HepG2 (cell line): ENCODE measurements around the gene DPM2. TPM values are rescaled to one million over a fixed set of nuclear protein-coding genes. Genes with fewer than 3 reads are reported as not detected.

ENCODE experiments used
- ATAC-seq: fragments of 200-7000 bp; cut with Tn5 transposase; 3 replicates; pipeline ENCODE4 v1.9.1; 2020; ENCODE audit warnings: mild to moderate bottlenecking, moderate library complexity
- BruUV-seq: library from RNA; stranded (reverse); fragments of 400-500 nt; replicated peaks from 2 replicates; lab custom pipeline; 2021; lab: Mats Ljungman, UMichigan
- CTCF ChIA-PET: fragments of 300-600 bp; formaldehyde crosslinking; extraction: SDS; loops from one replicate; lab custom pipeline; 2021; ENCODE audit warnings: low total read pairs, inconsistent platforms, low intra/inter-chr PET ratio; lab: Yijun Ruan, JAX
- POLR2A ChIA-PET: fragments of 350-600 bp; sonication (Branson Sonifier 250); formaldehyde crosslinking; loops from one replicate; lab custom pipeline; 2020; ENCODE audit warnings: antibody characterized with exemption, inconsistent platforms; lab: Yijun Ruan, JAX
- DNase-seq: peaks from one replicate; pipeline ENCODE4 v3.0.0-alpha.2; 2015; ENCODE audit warnings: low spot score
- FAIRE-seq: peaks from 3 replicates; lab custom pipeline; 2011; peaks lifted over from hg19 to GRCh38; lab: Jason Lieb, UNC
- H2AFZ ChIP-seq: one replicate; pipeline ENCODE4 v1.6.1; 2011; ENCODE audit warnings: low read length, inconsistent platforms
- H3K27ac ChIP-seq: fragments of 300-600 bp; 3 replicates; pipeline ENCODE4 v1.8.0; 2011; ENCODE audit warnings: mixed run types, mild to moderate bottlenecking, mixed read lengths, low read length, inconsistent platforms; ENCODE audit not compliant: insufficient read depth; ENCODE audit errors: extremely low read length
- H3K27me3 ChIP-seq, 2 experiments: fragments of 200-600 bp in 1 of 2; 2 replicates in 1 of 2; 3 replicates in 1 of 2; pipeline versions ENCODE4 v1.6.0 to v1.8.0; 2011; ENCODE audit warnings: low read length in 2 of 2, mild to moderate bottlenecking in 2 of 2, moderate library complexity in 2 of 2, inconsistent platforms in 1 of 2; ENCODE audit not compliant: insufficient read depth in 2 of 2, control insufficient read depth in 1 of 2
- H3K36me3 ChIP-seq, 2 experiments: fragments of 200-600 bp in 1 of 2; replicated peaks in 1 of 2; 2 replicates in 1 of 2; 3 replicates in 1 of 2; pipeline versions ENCODE4 v1.5.1 to v1.8.0; 2011; ENCODE audit warnings: low read length in 2 of 2, inconsistent platforms in 1 of 2; ENCODE audit not compliant: insufficient read depth in 2 of 2, control insufficient read depth in 1 of 2
- H3K4me1 ChIP-seq: 2 replicates; pipeline ENCODE4 v1.5.1; 2012; ENCODE audit warnings: low read length, inconsistent platforms; ENCODE audit not compliant: insufficient read depth
- H3K4me2 ChIP-seq: 2 replicates; pipeline ENCODE4 v1.6.0; 2011; ENCODE audit warnings: low read depth, low read length, inconsistent platforms
- H3K4me3 ChIP-seq, 3 experiments: fragments of 200-600 bp in 1 of 3; sonication (generic), shearing (Covaris generic) in 1 of 3; replicated peaks in 1 of 3; 2 replicates each; pipeline ENCODE4 v1.5.1; 2011 to 2016; ENCODE audit warnings: low read length in 3 of 3, inconsistent platforms in 2 of 3, low read depth in 2 of 3, mild to moderate bottlenecking in 2 of 3, control low read depth in 1 of 3, mixed read lengths in 1 of 3; ENCODE audit not compliant: insufficient read depth in 1 of 3
- H3K79me2 ChIP-seq: one replicate; pipeline ENCODE4 v1.6.1; 2011; ENCODE audit warnings: low read length, inconsistent platforms; ENCODE audit not compliant: insufficient read depth
- H3K9ac ChIP-seq: 2 replicates; pipeline ENCODE4 v1.6.0; 2011; ENCODE audit warnings: mild to moderate bottlenecking, low read depth, low read length, inconsistent platforms; ENCODE audit not compliant: insufficient read depth
- H3K9me3 ChIP-seq: 2 replicates; pipeline ENCODE4 v1.5.1; 2012; ENCODE audit warnings: mild to moderate bottlenecking, low read length
- H4K20me1 ChIP-seq: 2 replicates; pipeline ENCODE4 v1.6.0; 2011; ENCODE audit warnings: inconsistent platforms, mild to moderate bottlenecking, low read length, moderate library complexity; ENCODE audit not compliant: insufficient read depth
- JUNB ChIP-seq: sonication (generic); formaldehyde crosslinking; IDR thresholded peaks from 2 replicates; pipeline ENCODE4 v1.8.0; 2022; ENCODE audit warnings: missing genetic modification reagents, mild to moderate bottlenecking, borderline replicate concordance
- KMT2A ChIP-seq: sonication (generic); formaldehyde crosslinking; IDR thresholded peaks from 2 replicates; pipeline ENCODE4 v1.4.0; 2020; ENCODE audit warnings: missing genetic modification reagents
- MYC ChIP-seq: sonication (generic); formaldehyde crosslinking; IDR thresholded peaks from 2 replicates; pipeline ENCODE4 v1.9.0; 2021; ENCODE audit warnings: missing genetic modification reagents, borderline replicate concordance
- MZF1 ChIP-seq: sonication (generic); formaldehyde crosslinking; IDR thresholded peaks from 2 replicates; pipeline ENCODE4 v1.8.1; 2023; ENCODE audit warnings: mild to moderate bottlenecking, missing genetic modification reagents, borderline replicate concordance
- NONO ChIP-seq, 2 experiments: fragments of 450-650 bp in 1 of 2; sonication (generic) in 1 of 2; formaldehyde crosslinking in 1 of 2; IDR thresholded peaks in 1 of 2; conservative IDR thresholded peaks in 1 of 2; 2 replicates each; pipeline versions ENCODE4 v1.6.1 to v1.8.0; 2017 to 2022; ENCODE audit warnings: mild to moderate bottlenecking in 1 of 2, missing genetic modification reagents in 1 of 2, moderate library complexity in 1 of 2
- SMAD9 ChIP-seq: sonication (generic); formaldehyde crosslinking; IDR thresholded peaks from 2 replicates; pipeline ENCODE4 v1.5.1; 2020; ENCODE audit warnings: mild to moderate bottlenecking, missing genetic modification reagents
- SMARCE1 ChIP-seq: fragments of 450-650 bp; IDR thresholded peaks from 2 replicates; pipeline ENCODE4 v1.6.1; 2017; ENCODE audit warnings: borderline replicate concordance
- SMYD3 ChIP-seq: sonication (generic); formaldehyde crosslinking; IDR thresholded peaks from 2 replicates; pipeline ENCODE4 v1.8.1; 2023; ENCODE audit warnings: mild to moderate bottlenecking, missing genetic modification reagents
- SSRP1 ChIP-seq: IDR thresholded peaks from 2 replicates; pipeline ENCODE4 v1.6.1; 2016; ENCODE audit warnings: control low read depth
- ZBTB21 ChIP-seq: sonication (generic); formaldehyde crosslinking; IDR thresholded peaks from 2 replicates; pipeline ENCODE4 v1.4.0; 2020; ENCODE audit warnings: missing genetic modification reagents
- ZNF20 ChIP-seq: sonication (generic); formaldehyde crosslinking; IDR thresholded peaks from 2 replicates; pipeline ENCODE4 v1.4.0; 2020; ENCODE audit warnings: mild to moderate bottlenecking, moderate library complexity, missing genetic modification reagents
- ZZZ3 ChIP-seq: sonication (generic); formaldehyde crosslinking; IDR thresholded peaks from 2 replicates; pipeline ENCODE4 v1.4.0; 2020; ENCODE audit warnings: missing genetic modification reagents, mild to moderate bottlenecking, borderline replicate concordance
- WGBS: methylation state at CpG from one replicate; pipeline ENCODE4 v1.1.6; 2017; ENCODE audit warnings: low lambda C conversion rate; 5-methylcytosine and 5-hydroxymethylcytosine counted together
- in situ Hi-C: cut with HindIII; loops from 2 replicates; pipeline ENCODE4 v1.10.0; 2017; ENCODE audit warnings: low pct_unique_long_range_greater_than_20kb; ENCODE audit not compliant: extremely low pct_ligation_motif_present
- intact Hi-C: fragments of 100-400 bp; cut with micrococcal nuclease; formaldehyde crosslinking; loops from one replicate; pipeline ENCODE4 v1.10.0; 2022; ENCODE audit not compliant: unreplicated experiment
- polyA plus RNA-seq, 8 experiments: library from polyadenylated mRNA; depleted of rRNA in 3 of 8; stranded (reverse) in 7 of 8; unstranded in 1 of 8; fragments of >200 nt; fragmentation: Illumina TruSeq in 4 of 8; extraction: Trizol in 4 of 8; gene quantifications; 2 replicates each; pipeline versions ENCODE4 v1.2.1 to v1.2.3, GENCODE V29; 2011 to 2016; ENCODE audit warnings: low read depth in 4 of 8, missing spikeins in 1 of 8, mixed read lengths in 1 of 8; ENCODE audit not compliant: insufficient read depth in 1 of 8
- total RNA-seq, 5 experiments: library from RNA; depleted of rRNA; stranded (reverse); fragments of >200 nt; fragmentation: Illumina TruSeq; extraction: Trizol; gene quantifications; 2 replicates each; pipeline ENCODE4 v1.2.3, GENCODE V29; 2016; ENCODE audit warnings: low read depth in 1 of 5

The DPM2 gene
- total and polyA plus RNA-seq, 2 of the 13 experiments (the other 11 are each of a cell fraction or from before 2014, with no cell fraction given), result 24.8 to 35.3 TPM

DNA sequence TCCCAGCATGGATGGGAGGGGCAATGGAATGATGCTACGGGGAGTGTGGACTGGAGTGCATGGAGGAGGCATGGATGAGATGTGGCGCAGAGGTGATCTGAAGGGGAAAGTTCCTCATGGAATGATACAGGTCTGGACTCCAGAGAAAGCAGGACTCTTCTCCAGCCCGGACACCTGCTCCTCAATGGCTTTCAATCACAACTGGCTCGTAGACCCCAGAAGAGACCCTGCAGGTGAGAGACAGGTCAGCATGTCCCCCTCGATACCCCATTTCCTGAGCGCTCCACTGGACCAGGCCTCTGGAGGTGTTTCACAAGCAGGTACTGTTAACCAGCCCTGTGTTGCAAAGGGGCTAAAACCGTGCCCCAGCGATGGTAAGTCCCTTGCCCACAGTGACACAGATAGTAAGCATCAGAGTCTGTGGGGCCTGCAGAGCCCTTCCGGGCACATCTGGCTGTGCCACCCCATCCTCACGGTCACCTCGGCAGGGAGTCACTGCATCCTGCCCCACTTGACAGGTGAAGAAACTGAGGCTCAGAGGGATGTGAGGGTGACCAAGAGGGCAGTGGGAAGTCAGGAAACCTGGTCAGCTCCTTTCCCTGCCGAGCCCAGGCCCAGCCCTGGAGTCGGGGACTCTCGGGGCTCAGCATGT is 5.5 kb upstream of the DPM2 start:
- POLR2A ChIA-PET, result interaction anchor here (1.0 to 1.9 kb wide), 3 partner anchors 9 to 38 kb away, joined by 3 to 6 read pairs (median 3); no protein-coding TSS in a partner anchor
- WGBS, result 96% methylated on average over 9 of the region's 14 CpGs
- no TSS peak for BruUV-seq
- Histone ChIP-seq H3K36me3 (peaks cover 21 to 58% of the 10 kb centered on the region in 2 experiments; a peak in 4 of 5 replicates), H3K4me2 (no peak overlapping the region), H3K4me1 (peaks cover 43% of the 10 kb centered on the region), H3K27ac (no peak overlapping the region), H3K4me3 (no peak overlapping the region), H2AFZ (no peak overlapping the region), H3K9ac (no peak overlapping the region), H4K20me1 (peaks cover 7% of the 10 kb centered on the region), H3K9me3 (no peaks in the 10 kb centered on the region), H3K79me2 (peaks cover 22% of the 10 kb centered on the region), H3K27me3 (no peaks in the 10 kb centered on the region)
- FAIRE-seq (no peak), ATAC-seq (no peak), DNase-seq (no peak)
- intact Hi-C loops (loop anchor here (2.0 to 10.0 kb wide), 3 partner anchors 34 to 172 kb away; no protein-coding TSS in a partner anchor), in situ Hi-C loops (no loop called here)
- 0 out of 2 replicates have a peak, but pooled peaks have one; percentile 6 for TF ChIP-seq KMT2A (CRISPR knock-in tag)
- TF ChIP-seq ZNF20 (CRISPR knock-in tag), result no peak
- no peak for TF ChIP-seq NONO (IDR thresholded peaks at IDR 0.05)
- TF ChIP-seq NONO (CRISPR knock-in tag; conservative IDR thresholded peaks at IDR 0.05), result peak; percentile 9; the same call in 1 of the 2 replicates
- TF ChIP-seq SMAD9 (CRISPR knock-in tag), result no peak
- 0 out of 2 replicates have a peak, but pooled peaks have one; percentile 15 for TF ChIP-seq JUNB (CRISPR knock-in tag)
- TF ChIP-seq MYC (CRISPR knock-in tag), result 0 out of 2 replicates have a peak, but pooled peaks have one; percentile 13
- TF ChIP-seq ZZZ3 (CRISPR knock-in tag), result no peak
- no peak for TF ChIP-seq SMYD3
- no peak for TF ChIP-seq ZBTB21 (CRISPR knock-in tag)
- TF ChIP-seq MZF1 (CRISPR knock-in tag), result 0 out of 2 replicates have a peak, but pooled peaks have one; percentile 3
- no peak for TF ChIP-seq SMARCE1
- TF ChIP-seq SSRP1 (CRISPR knock-in tag), result 0 out of 2 replicates have a peak, but pooled peaks have one; percentile 9
- CTCF ChIA-PET, result interaction anchor here (1.1 to 2.9 kb wide), 4 partner anchors 9 to 92 kb away, joined by 3 to 28 read pairs (median 7); no protein-coding TSS in a partner anchor
